ENCODE results near the gene GSTM5.

- TF ChIP-seq CTCF (conservative IDR thresholded peaks at IDR 0.05; ENCODE audit: low read depth, low read length) (no peak), POLR2A (IDR thresholded peaks at IDR 0.05; ENCODE audit: low read depth, low read length) (no peak), RFX5 (IDR thresholded peaks at IDR 0.05; ENCODE audit: low read depth, low read length) (no peak), RAD21 (IDR thresholded peaks at IDR 0.05; ENCODE audit: low read length) (no peak), ELK1 (IDR thresholded peaks at IDR 0.05; ENCODE audit: borderline replicate concordance, low read depth, low read length) (no peak), NFE2L2 (IDR thresholded peaks at IDR 0.05; ENCODE audit: low read depth, low read length) (no peak), USF2 (IDR thresholded peaks at IDR 0.05; ENCODE audit: low read depth, low read length) (no peak)
Observed at GRCh38 chr1:109712321-109712864, 342 bp downstream of the GSTM5 start.
